NCI-H1694 treated with DMSO at 0.1 percent for 48 hours (cell line): ENCODE results near the gene FUZ.
"Not testable (repeated sequence)": the region's sequence is repeated elsewhere in the genome, so short reads cannot be mapped to it uniquely, and the experiment has no call there.

Experiments
- DNase-seq: peaks from one replicate; lab custom pipeline; 2025; lab: John Stamatoyannopoulos, UW

Gene FUZ

GRCh38 chr19:49832556-49832955 lies 19.5 kb upstream of the FUZ start:
- no peak for DNase-seq

DNA sequence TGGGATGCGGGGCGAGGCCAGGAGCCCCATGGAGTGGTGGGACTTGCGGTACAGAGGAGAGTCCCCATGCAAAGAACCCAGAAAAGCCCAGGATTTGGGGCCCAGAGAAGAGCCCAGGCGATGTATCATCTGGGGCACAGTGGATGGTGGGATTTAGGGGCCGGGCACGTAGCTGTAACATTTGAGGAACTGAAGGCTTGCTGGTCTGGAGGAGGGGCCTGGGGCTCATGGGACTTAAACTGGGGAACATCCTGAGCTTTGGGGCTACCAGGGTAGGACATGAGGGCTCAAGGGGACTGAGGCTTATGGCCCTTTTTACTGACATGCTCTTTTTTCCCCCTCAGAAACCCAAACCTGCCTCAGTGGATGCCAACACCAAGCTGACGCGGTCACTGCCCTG lies 18.5 kb upstream of the FUZ start:
- DNase-seq = no peak

DNA sequence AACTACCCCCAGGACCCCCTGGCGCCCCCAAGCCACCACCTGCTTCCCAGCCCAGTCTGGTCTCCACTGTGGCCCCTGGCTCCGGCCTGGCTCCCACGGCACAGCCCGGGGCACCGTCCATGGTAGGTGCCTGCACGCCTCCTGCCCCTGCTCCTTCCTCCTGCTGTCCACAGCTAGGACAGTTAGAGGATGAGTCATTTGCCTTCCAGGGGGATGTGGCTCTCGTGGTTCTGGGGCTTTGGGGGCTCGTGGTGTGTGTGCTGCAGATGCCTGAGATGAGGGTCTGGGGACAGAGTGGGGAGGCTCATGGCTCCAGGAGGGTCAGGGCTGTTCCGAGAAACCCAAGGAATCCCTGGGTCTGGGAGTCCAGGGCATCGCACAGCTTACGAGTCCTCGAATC lies 17.7 kb upstream of the FUZ start:
- no peak for DNase-seq

- DNase-seq = no peak
Measured at GRCh38 chr19:49829721-49830120, 16.6 kb upstream of the FUZ start.

- no peak for DNase-seq
Measured at GRCh38 chr19:49829200-49829599, 16.1 kb upstream of the FUZ start.

DNA sequence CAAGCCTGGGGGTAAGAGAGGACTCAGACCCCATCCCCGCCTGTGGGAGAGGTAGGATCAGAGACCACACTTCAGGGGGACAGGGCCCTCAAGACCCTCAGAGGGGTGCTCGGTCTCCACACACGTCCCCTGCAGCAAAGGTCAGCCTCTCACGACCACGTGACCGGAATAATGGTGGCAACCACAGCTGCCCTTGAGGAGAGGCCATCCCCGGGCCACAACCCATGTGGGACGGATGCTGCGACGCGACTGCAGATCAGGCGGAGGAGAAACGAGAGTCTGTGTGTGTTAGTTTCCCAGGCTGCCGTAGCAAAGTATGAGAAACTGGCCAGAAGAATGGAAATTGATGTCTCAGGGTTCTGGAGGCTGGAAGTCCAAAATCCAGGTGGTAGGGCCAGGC lies 13.9 kb upstream of the FUZ start:
- no peak for DNase-seq

DNA sequence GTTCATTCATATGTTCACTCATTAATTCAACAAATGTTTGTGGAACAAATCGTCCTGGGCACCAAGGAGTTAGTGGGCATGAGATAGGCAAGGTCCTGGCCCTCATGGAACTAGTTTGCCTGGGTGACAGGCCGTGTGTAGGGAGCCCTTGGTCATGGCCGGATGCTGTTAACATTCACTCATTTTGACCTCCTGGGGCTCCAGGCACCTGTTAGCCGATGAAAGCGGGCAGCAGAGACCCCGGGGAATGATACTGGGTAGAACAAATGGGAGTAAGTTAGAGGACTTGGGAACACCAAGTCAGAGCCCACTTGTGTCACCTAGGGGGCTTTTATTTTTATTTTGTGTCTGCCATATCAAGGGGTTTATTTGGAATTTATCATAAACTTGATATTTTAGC lies 11.6 kb upstream of the FUZ start:
- no peak for DNase-seq

DNA sequence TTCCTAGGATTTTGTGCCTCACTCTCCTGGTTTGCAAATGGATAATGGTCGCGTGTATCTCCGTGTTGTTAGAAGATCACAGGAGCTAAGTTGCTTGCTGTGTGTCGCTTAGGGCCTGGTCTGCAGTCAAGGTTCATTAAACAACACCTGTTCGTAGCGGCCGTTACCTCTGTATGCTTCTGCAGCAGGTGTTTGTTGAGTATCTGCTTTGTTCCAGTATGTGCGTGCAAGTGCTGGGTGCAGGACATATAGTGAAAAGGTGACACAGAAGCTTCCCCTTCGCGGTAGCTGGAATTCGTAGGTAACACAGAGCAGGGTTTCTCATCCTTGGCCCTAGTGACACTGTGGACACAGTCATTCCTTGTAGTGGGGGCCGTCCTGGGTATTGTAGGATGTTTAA lies 10.4 kb upstream of the FUZ start:
- no peak for DNase-seq

GRCh38 chr19:49820125-49820524 lies 7.0 kb upstream of the FUZ start:
- DNase-seq = peak; percentile 14

DNA sequence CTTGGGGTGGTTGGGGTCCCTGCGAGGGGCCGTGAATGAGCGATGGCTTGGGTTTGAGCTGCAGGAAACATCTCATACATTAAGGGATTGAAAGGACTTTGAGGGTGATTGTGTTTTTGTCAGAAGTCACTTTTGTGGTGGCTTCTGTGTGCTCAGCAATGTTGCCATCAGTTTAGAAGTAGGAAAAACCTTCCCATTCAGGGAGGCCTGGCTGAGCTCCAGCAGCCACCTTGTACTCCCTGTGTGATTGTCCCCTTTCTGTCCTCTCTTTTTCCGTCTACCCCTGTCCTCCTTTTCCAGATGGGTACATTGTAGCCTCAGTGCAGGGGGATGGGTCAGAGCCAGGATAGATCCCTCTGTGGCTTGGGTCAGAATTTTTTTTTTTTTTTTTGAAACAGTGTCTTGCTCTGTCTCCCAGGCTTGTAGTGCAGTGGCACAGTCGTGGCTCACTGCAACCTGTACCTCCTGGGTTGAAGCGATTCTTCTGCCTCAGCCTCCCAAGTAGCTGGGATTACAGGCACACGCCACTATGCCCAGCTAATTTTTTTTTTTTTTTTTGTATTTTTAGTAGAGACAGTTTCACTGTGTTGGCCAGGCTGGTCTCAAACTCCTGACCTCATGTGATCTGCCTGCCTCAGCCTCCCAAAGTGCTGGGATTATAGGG lies 6.5 kb upstream of the FUZ start:
- DNase-seq = not testable (repeated sequence)

DNA sequence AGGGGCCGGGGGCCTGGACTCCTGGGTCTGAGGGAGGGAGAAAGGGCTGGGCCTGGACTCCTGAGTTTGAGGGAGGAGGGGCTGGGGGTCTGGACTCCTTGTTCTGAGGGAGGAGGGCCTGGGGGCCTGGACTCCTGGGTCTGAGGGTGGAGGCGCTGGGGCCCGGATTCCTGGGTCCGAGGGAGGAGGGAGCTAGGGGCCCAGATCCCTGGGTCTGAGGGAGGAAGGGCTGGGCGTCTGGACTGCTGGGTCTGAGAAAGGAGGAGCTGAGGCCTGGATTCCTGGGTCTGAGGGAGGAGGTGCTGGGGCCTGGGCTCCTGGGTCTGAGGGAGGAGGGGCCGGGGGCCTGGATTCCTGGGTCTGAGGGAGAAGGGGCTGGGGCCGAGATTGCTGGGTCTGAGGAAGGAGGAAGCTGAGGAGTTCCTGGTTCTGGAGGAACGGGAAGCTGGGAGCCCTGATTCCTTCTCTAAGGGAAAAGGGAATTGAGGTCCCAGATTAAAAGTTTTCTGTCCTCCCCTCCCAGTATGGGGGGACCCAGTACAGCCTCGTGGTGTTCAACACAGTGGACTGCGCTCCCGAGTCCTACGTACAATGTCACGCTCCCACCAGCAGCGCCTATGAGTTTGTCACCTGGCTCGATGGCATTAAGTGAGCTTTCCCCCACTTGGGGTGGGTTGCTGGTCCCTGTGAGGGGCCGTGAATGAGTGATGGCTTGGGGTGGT lies 5.7 kb upstream of the FUZ start:
- DNase-seq = no peak

GRCh38 chr19:49817964-49818648 lies 5.0 kb upstream of the FUZ start, which contains the start of gene MED25:
Gene MED25 (plus strand): TSS chr19:49818289. CDS start chr19:49818342, 53 bp downstream.
- DNase-seq = peak; percentile 85

DNA sequence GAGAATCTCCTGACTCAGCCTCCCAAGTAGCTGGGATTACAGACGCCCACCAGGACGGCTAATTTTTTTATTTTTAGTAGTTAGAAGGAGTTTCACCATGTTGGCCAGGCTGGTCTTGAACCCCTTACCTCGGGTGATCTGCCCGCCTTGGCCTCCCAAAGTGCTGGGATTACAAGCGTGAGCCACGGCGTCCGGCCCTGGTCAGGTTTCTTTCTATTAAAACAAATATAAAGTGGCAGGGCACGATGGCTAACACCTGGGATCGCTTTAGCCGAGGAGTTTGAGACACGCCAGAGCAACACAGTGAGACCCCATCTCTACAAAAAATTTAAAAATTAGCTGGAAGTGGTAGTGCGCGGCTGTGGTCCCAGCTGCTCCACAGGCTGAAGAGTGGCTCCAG lies 3.5 kb upstream of the FUZ start:
- DNase-seq = no peak

DNA sequence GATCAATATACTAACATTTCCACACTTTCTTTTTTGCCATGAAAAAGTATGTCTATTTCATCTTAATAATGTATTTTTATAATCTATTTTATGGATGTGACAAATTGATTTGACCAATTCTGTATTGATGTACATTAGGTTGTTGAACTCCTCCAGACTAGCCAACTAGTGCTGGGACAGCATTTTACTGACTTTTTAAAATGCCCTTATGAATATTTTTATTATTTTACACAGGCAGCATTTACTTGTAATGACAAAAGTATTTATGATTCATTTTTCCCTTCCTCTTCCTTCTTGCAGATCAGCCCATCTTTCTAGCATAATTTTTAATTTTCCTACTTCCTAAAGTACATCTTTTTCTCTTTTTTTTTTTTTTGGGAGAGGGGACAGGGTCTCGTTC lies 918 bp upstream of the FUZ start:
- no peak for DNase-seq

GRCh38 chr19:49812452-49812996 lies 568 bp downstream of the FUZ start:
- DNase-seq = no peak

- no peak for DNase-seq
Measured at GRCh38 chr19:49811328-49811727, 1.8 kb downstream of the FUZ start.

DNA sequence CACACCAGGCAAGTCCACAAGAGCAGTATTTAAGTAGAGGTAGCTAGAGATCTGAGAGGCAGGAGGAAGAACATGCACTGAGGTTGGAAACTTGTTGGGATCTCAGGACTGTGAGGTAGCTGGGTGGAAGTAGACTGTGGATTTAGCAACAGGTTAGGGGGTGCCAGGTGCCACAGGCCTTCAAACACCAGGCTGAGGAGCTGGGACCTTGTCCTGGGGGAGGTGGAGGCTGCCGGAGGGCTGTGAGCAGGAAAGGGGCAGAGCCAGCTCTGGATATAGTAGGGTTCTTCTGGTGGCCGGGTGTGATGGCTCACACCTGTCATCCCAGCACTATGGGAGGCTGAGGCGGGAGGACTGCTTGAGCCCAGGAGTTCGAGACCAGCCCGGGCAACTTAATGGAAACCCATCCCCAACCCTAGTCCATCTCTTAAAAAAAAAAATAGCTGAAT lies 3.1 kb downstream of the FUZ start:
- no peak for DNase-seq

DNA sequence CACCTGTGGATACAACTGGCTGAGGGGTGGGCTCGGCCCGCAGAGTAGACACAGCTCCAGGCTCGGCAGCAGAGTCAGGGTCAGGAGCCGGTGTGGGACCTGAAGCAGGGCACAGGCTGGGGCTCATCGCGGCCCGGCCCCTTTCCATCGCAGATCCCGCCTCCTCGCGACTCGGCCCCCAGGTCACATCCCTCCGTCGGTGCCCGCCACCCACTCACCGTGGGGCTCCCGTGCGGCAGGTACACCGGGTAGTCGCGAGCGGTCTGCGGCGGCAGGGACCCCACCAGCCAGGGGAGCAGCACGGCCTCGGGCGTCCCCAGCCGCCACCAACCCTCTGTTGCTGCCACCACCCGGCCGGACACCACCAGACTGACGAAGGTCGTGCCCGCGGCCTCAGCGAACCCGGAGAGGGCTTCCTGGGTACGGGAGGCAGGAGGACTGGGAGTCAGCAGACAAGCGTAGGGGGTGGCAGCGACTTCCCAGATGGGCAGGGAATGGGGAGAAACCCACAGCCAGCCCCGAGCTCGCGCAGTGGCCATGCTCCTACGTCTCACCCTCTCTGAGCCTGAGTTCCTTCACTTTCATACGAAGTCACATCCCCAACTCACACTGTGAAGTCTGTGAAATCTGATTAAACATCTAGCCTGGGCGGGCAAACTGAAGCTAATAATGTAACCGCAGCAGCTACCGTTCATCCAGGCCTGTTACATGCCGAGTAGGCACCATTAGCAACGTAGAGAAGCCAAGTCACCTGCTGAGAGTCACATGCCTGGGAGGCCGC lies 3.7 kb downstream of the FUZ start:
- peak; percentile 36 for DNase-seq

- peak; percentile 36 for DNase-seq
Measured at GRCh38 chr19:49808711-49809159, 4.4 kb downstream of the FUZ start.

- no peak for DNase-seq
Measured at GRCh38 chr19:49807904-49808675, 5.0 kb downstream of the FUZ start.
